Measurements from ENCODE around the gene PSORS1C1.

PSORS1C1 gene

DNA sequence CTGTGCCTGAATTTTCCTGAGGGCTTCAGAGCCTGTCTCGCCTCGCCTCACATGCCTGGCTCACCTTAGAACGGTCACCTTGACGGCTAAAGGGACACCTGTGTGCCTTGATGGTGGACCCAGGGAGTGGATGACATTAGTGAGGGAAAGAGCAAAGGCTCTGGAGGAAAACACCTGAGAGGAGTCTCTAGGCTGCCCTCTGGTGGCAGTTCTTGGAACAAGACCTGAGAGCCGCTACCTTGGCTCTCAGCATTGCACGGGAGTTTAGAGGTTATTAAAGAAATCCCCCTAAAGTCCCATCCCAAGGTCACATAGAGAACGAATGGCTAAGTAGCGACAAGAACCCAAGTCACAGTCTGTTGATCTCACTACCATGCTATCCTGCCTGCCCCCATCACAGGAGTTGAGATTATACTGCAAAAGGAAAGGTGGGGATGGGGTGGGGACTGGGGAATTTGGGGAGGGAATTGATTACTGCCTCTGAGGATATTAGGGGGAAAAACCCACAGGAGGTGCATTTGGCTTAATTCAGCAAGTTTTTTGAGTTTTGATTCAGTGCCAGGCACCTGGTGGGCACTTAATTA, 13.6 kb downstream of the PSORS1C1 start:
- peak; percentile 83 to 86 for DNase-seq

GRCh38 chr6:31129130-31129529, 14.5 kb downstream of the PSORS1C1 start:
- DNase-seq = no peak

- DNase-seq = no peak
Measured at GRCh38 chr6:31130751-31131150, 16.2 kb downstream of the PSORS1C1 start.

DNA sequence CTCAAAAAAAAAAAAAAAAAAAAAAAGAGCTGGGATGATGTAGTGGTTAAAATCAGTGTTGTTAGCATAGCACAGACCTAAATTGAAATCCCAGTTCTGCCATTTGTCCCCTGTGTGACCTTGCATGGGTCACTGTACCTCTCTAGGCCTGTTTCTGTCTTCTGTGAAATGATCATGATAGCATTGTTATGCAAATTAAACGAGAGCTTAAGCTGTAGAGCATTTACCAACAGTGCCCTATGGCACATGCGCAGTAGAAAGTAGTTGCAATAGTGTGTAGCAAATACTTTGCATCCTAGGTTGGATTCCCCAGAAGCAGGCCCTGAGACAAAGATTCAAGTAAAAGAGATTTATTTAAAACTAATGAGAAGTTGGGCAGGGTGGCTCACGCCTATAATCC, 17.0 kb downstream of the PSORS1C1 start:
- DNase-seq = no peak

DNA sequence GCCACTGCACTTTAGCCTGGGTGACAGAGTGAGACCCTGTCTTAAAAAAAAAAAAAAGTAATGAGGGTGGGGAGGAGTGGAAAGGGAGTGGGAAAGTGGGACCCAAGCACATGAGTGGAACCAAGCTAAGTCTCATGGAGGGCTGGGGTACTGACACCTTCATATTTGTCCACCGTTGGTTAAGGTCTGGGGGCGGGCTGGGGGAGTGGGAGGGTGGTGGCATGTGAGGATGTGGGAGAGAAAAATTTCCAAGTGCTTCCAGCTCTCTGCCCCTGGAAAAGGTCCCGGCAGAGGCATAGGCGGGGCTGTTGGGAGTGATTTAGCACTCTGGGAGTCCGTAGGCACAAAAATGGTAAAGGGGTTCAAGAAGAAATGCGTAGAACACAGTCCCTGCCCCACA, 18.2 kb downstream of the PSORS1C1 start:
- no peak for DNase-seq

GRCh38 chr6:31135710-31136109, 21.1 kb downstream of the PSORS1C1 start:
- no peak for DNase-seq

GRCh38 chr6:31138982-31139381, 24.4 kb downstream of the PSORS1C1 start, which contains the start of gene PSORS1C2:
PSORS1C2 (minus strand) TSS chr6:31139066; CDS start chr6:31139026, 40 bp downstream.
- DNase-seq = no peak

DNA sequence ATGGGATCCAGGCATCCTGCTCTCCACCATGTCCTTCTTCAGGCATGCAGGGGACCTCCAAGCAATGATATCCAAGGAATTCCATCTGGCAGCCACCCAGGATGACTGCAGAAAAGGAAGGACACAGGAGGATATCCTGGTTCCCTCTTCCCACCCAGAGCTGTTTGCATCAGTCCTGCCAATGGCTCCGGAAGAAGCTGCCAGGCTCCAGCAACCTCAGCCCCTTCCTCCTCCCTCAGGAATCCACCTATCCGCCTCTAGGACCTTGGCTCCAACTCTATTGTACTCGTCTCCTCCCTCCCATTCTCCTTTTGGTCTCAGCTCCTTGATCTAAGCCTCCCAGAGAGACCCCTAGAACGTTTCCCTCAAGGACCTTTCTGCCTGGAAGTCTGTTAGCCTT, 25.0 kb downstream of the PSORS1C1 start:
- no peak for DNase-seq

DNA sequence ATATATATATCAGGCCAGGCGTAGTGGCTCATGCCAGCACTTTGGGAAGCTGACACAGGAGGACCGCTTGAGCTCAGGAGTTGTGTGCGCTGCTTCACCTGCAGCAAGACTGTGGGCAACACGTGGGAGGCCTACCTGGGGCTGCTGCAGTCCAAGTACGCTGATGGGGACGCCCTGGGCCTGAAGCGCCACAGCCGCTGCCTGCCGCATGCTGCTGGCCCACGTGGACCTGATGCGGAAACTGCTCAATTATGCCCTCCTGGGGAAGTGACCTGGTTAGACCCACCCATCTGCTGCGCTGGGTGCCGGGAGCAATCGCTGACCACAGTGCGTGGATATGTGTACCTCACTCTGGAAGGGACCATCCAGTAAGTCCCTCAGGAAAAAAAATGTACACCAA, 26.0 kb downstream of the PSORS1C1 start:
- DNase-seq = no peak

DNA sequence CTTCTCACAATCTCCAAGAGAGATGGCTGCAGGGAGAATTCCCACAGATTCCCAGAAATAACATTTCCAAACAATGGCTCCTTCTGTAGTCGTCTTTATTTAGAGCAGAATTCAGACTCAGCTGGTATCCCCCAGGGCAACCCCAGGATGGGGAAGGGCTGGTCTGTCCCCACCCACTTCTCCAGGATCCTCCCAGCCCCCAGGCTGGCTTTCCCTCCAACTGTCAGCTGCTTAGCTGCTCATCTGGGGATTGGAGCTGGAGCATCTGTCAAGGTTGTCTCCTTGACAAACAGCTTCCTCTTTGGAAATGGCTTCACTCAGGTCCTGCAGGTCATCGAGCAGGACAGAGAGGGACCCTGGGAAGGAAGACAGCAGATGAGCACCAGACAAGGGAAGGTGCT, 27.8 kb downstream of the PSORS1C1 start:
- DNase-seq = no peak

DNA sequence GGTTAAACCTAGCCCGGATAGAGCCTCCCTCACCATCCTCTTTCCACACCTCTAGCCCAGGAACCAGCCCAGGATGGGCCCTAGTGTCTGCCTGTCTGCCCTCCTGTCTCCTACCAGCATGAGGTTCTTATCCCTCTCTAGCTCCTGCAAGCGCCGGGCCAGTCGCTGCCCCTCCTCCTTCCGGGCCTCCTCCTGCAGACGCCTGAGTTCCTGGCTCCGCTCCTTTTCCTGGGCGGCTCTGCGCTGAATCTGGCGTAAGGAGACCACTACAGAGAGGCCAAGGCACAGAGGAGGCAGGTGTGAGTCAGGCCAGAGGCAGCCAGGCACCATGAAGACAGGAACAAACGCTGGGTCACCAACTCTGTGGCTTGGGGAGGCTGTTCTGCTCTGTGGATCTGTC, 28.5 kb downstream of the PSORS1C1 start:
- DNase-seq = no peak

DNA sequence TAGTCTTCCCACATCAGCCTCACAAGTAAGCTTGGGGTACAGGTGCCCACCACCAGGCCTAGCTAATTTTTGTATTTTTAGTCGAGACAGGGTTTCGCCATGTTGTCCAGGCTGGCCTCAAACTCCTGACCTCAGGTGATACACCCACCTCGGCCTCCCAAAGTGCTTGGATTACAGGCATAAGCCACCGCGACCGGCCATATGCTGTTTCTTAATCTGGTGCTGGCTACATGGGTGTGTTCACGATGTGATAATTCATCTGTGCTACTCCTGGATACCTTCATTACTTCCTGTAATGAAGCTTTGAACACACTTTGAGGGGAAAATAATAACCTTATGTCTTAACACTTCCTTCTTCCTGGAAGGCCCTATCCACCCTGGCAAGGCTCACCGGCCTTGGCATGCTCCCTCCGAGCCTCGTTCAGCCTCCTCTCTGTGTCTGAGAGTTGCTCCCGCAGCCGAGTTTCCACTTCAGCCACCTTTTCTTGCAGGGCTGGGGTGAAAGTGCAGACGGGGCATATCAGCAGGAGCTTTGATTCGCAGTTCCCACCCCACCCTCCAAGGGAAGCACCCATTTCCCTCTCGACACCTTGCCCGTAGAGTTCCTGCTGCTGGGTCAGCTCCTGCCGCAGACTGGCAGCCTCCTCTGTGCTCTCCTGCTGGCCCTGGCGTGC, 29.8 kb downstream of the PSORS1C1 start:
- no peak for DNase-seq

GRCh38 chr6:31144970-31145340, 30.4 kb downstream of the PSORS1C1 start:
- DNase-seq = no peak

GRCh38 chr6:31145386-31145785, 30.8 kb downstream of the PSORS1C1 start:
- no peak for DNase-seq

- DNase-seq = no peak
Measured at GRCh38 chr6:31149827-31150447, 35.3 kb downstream of the PSORS1C1 start.

- DNase-seq = no peak
Measured at GRCh38 chr6:31152781-31153180, 38.2 kb downstream of the PSORS1C1 start.

DNA sequence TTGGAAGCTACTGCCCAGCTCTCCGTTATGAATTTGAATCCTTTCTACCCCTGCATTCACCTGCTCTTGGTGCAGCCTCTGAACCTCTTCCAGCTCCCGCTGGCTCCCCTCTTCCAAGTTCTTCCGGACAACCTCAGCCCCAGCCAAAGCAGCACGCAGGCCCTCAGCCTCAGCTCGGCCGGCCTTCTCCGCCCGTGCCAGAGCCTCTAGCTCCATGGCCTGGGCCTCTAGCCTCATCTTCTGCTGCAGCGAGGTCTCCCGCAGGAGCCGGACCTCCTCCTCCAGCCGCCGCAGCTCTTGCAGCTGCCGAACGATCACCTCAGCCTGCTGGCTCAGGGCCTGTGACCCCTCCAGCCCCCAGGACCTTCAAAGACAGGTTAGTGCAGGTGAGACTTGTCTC, 39.8 kb downstream of the PSORS1C1 start:
- no peak for DNase-seq

- DNase-seq = no peak
Measured at GRCh38 chr6:31156641-31157040, 42.0 kb downstream of the PSORS1C1 start.

GRCh38 chr6:31157513-31158139, 43.0 kb downstream of the PSORS1C1 start, which contains the start of gene CCHCR1:
CCHCR1 (minus strand) TSS chr6:31157802; CDS start chr6:31157600, 202 bp downstream.
- DNase-seq = no peak

DNA sequence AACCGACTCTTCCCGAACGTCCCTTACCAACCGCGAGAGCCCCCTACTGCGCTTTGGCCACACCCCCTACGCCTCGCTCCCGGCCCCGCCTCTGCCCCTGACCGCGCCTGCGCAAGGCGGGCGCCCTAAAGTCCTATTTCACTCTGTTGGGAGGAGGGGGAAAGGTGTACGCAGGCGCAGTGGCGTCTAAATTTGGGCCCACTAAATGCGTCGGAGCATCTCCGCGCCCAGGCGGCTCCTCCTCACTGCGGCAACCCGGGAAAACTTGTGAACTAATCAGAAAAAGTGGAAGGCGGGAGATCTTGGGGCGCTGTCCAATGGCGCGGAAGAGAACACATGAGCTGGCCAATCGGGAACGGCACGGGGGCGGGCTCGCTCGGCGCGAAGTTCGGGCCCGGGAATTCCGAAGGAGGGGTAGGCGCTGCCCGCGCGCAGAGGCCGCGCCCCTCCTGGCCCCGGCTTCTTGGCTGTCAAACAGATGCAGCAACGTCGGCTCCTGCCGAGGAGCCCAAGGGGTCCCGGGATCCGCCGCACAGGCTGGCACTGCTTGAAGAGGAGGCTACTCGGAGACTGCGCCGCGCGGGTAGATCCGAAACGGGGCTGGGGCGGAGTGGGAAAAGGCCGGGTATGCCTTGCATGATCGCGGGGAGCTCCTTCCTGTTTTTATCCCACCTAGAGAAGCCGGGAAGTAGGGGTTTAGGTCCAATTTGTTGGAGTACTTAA, 43.7 kb downstream of the PSORS1C1 start, which contains the start of gene TCF19:
Gene TCF19, plus strand, starts transcription at position 450 of the 723 bp plus-strand sequence. CDS start 881 bp downstream, outside the sequence.
- peak; percentile 99 for DNase-seq

- DNase-seq = peak; percentile 38 to 40
Measured at GRCh38 chr6:31158863-31159855, 44.6 kb downstream of the PSORS1C1 start.

Data from activated CD4-positive, alpha-beta T cell treated with anti-CD3 and anti-CD28 coated beads, Interleukin-2, amount 50 U/mL, for 48 hours (primary cell).